ENCODE measurements around the gene TRAPPC12. TPM values are rescaled to one million over a fixed set of nuclear protein-coding genes. Genes with fewer than 3 reads are reported as not detected.

TRAPPC12 gene
- total RNA-seq, 1 donor from 2014 or later, result 49.8 TPM

Other genes starting within 250 kb of the TRAPPC12 start
- gene EIPR1, start 1.9 kb upstream of the TRAPPC12 start, total RNA-seq, result 52.9 and 57.8 TPM in 2 replicates
- 39.9 and 44.4 TPM in 2 replicates for gene ADI1, start 139.8 kb downstream of the TRAPPC12 start, total RNA-seq
- 30.6 and 32.9 TPM in 2 replicates for gene RNASEH1, start 178.6 kb downstream of the TRAPPC12 start, total RNA-seq
- gene RPS7, start 195.6 kb downstream of the TRAPPC12 start, total RNA-seq, result 1,520 and 2,124 TPM in 2 replicates
- gene COLEC11, start 215.4 kb downstream of the TRAPPC12 start, total RNA-seq, result not detected in 2 replicates